DOHH2 (cell line): ENCODE data around the gene CCDC83.

Experiments used
- H3F3A ChIP-seq: fragments of 200-600 bp; sonication (generic), shearing (Covaris generic); 2 replicates; pipeline ENCODE4 v1.6.0; 2016; ENCODE audit warnings: antibody characterized with exemption, mild to moderate bottlenecking; ENCODE audit not compliant: control insufficient read depth, insufficient read depth
- H3K27ac ChIP-seq: fragments of 200-600 bp; sonication (generic); 2 replicates; pipeline ENCODE4 v1.5.1; 2014; ENCODE audit warnings: low read depth, mild to moderate bottlenecking, low read length, moderate library complexity
- H3K27me3 ChIP-seq: fragments of 200-600 bp; sonication (generic); 2 replicates; pipeline ENCODE4 v1.6.1; 2014; ENCODE audit warnings: mild to moderate bottlenecking, low read length, mixed read lengths; ENCODE audit not compliant: control insufficient read depth
- H3K36me3 ChIP-seq: fragments of 200-600 bp; sonication (generic); 2 replicates; pipeline ENCODE4 v1.6.1; 2014; ENCODE audit warnings: mild to moderate bottlenecking, low read length, moderate library complexity, mixed read lengths; ENCODE audit not compliant: control insufficient read depth
- H3K4me1 ChIP-seq: fragments of 200-600 bp; sonication (generic); 2 replicates; pipeline ENCODE4 v1.6.1; 2014; ENCODE audit warnings: mild to moderate bottlenecking, low read length, mixed read lengths; ENCODE audit not compliant: control insufficient read depth
- H3K4me2 ChIP-seq: fragments of 200-600 bp; sonication (generic); 2 replicates; pipeline ENCODE4 v1.6.0; 2014; ENCODE audit warnings: mild to moderate bottlenecking, low read length, moderate library complexity
- H3K4me3 ChIP-seq: fragments of 200-600 bp; sonication (generic); 2 replicates; pipeline ENCODE4 v1.5.1; 2014; ENCODE audit warnings: mild to moderate bottlenecking, low read length, mixed read lengths
- H3K79me2 ChIP-seq: fragments of 200-600 bp; sonication (generic); 2 replicates; pipeline ENCODE4 v1.6.1; 2014; ENCODE audit warnings: mild to moderate bottlenecking, low read length, mixed read lengths; ENCODE audit not compliant: control insufficient read depth
- H3K9me2 ChIP-seq: fragments of 200-600 bp; sonication (generic); replicated peaks from 2 replicates; pipeline ENCODE4 v1.6.1; 2014; ENCODE audit warnings: mild to moderate bottlenecking, low read length, mixed read lengths; ENCODE audit not compliant: control insufficient read depth
- H3K9me3 ChIP-seq: fragments of 200-600 bp; sonication (generic); 2 replicates; pipeline ENCODE4 v1.6.1; 2014; ENCODE audit warnings: antibody characterized with exemption, low read length, mixed read lengths; ENCODE audit not compliant: control insufficient read depth, insufficient read depth
- H4K20me1 ChIP-seq: fragments of 200-600 bp; sonication (generic); 2 replicates; pipeline ENCODE4 v1.6.0; 2014; ENCODE audit warnings: low read depth, mild to moderate bottlenecking, antibody characterized with exemption, low read length, moderate library complexity; ENCODE audit not compliant: control insufficient read depth, insufficient read depth
- EZH2phosphoT487 ChIP-seq: fragments of 200-600 bp; sonication (generic); IDR thresholded peaks from 2 replicates; pipeline ENCODE4 v1.6.1; 2017; ENCODE audit warnings: borderline replicate concordance, mild to moderate bottlenecking, antibody characterized with exemption, low read length, moderate library complexity, mixed read lengths
- TF ChIP-seq, protein P1 (sequence below): fragments of 200-600 bp; sonication (generic); IDR thresholded peaks from one replicate; pipeline ENCODE4 v1.5.1; 2014; ENCODE audit warnings: antibody characterized with exemption, mild to moderate bottlenecking, low read depth, low read length; ENCODE audit not compliant: poor library complexity, severe bottlenecking

Gene CCDC83

GRCh38 chr11:85912414-85912813 is 57.2 kb downstream of the CCDC83 start:
- H3K79me2 ChIP-seq = no peaks in the 10 kb centered on the region
- H3K4me3 ChIP-seq = no peak overlapping the region
- no peaks in the 10 kb centered on the region; the same call in 1 of the 2 replicates for H3K27me3 ChIP-seq
- H3K27ac ChIP-seq = no peak overlapping the region
- no peaks in the 10 kb centered on the region for H4K20me1 ChIP-seq
- no peaks in the 10 kb centered on the region for H3F3A ChIP-seq
- no peak overlapping the region for H3K4me2 ChIP-seq
- no peaks in the 10 kb centered on the region for H3K9me3 ChIP-seq
- no peaks in the 10 kb centered on the region for H3K4me1 ChIP-seq
- TF ChIP-seq, protein P1, sequence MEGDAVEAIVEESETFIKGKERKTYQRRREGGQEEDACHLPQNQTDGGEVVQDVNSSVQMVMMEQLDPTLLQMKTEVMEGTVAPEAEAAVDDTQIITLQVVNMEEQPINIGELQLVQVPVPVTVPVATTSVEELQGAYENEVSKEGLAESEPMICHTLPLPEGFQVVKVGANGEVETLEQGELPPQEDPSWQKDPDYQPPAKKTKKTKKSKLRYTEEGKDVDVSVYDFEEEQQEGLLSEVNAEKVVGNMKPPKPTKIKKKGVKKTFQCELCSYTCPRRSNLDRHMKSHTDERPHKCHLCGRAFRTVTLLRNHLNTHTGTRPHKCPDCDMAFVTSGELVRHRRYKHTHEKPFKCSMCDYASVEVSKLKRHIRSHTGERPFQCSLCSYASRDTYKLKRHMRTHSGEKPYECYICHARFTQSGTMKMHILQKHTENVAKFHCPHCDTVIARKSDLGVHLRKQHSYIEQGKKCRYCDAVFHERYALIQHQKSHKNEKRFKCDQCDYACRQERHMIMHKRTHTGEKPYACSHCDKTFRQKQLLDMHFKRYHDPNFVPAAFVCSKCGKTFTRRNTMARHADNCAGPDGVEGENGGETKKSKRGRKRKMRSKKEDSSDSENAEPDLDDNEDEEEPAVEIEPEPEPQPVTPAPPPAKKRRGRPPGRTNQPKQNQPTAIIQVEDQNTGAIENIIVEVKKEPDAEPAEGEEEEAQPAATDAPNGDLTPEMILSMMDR = no peak
- TF ChIP-seq EZH2phosphoT487 = no peak
- no peaks in the 10 kb centered on the region for H3K36me3 ChIP-seq
- no peaks in the 10 kb centered on the region for H3K9me2 ChIP-seq

GRCh38 chr11:85913513-85913912 is 58.3 kb downstream of the CCDC83 start:
- H3K4me3 ChIP-seq = no peak overlapping the region
- no peaks in the 10 kb centered on the region for H3K9me3 ChIP-seq
- H3K4me1 ChIP-seq = no peaks in the 10 kb centered on the region
- no peak overlapping the region for H3K4me2 ChIP-seq
- H3K79me2 ChIP-seq = no peaks in the 10 kb centered on the region
- no peak overlapping the region for H3K27ac ChIP-seq
- no peaks in the 10 kb centered on the region for H3F3A ChIP-seq
- H4K20me1 ChIP-seq = no peaks in the 10 kb centered on the region
- no peaks in the 10 kb centered on the region; the same call in 1 of the 2 replicates for H3K27me3 ChIP-seq
- H3K9me2 ChIP-seq = no peaks in the 10 kb centered on the region
- TF ChIP-seq EZH2phosphoT487 = no peak
- TF ChIP-seq, protein P1 = no peak
- H3K36me3 ChIP-seq = no peaks in the 10 kb centered on the region

GRCh38 chr11:85914425-85914824 is 59.2 kb downstream of the CCDC83 start:
- Histone ChIP-seq H4K20me1 (no peaks in the 10 kb centered on the region), H3K4me2 (no peak overlapping the region), H3K79me2 (no peaks in the 10 kb centered on the region), H3K4me1 (no peaks in the 10 kb centered on the region), H3K9me3 (no peaks in the 10 kb centered on the region), H3K4me3 (no peak overlapping the region), H3K27ac (no peak overlapping the region), H3K36me3 (no peaks in the 10 kb centered on the region), H3K27me3 (no peaks in the 10 kb centered on the region; the same call in 1 of the 2 replicates), H3F3A (no peaks in the 10 kb centered on the region), H3K9me2 (no peaks in the 10 kb centered on the region)
- no peak for TF ChIP-seq EZH2phosphoT487
- TF ChIP-seq, protein P1 = no peak
